T-helper 1 cell treated with Interleukin-12 subunit alpha and Interleukin-12 subunit beta and Interleukin-4 antibody, amounts not matched to agents 30 ng/mL and 1 ng/mL, for 36 hours (primary cell): ENCODE data around the gene TRIM28. TPM values are rescaled to one million over a fixed set of nuclear protein-coding genes. Genes with fewer than 3 reads are reported as not detected.

Source experiments
- intact Hi-C: fragments of 100-400 bp; cut with micrococcal nuclease; formaldehyde crosslinking; loops from one replicate; pipeline ENCODE4 v1.15.1; 2024
- total RNA-seq: library from RNA; stranded (reverse); gene quantifications from 2 replicates; pipeline ENCODE4 v1.2.3, GENCODE V29; 2022

The TRIM28 gene
- total RNA-seq, 1 donor from 2014 or later: 432 TPM

DNA sequence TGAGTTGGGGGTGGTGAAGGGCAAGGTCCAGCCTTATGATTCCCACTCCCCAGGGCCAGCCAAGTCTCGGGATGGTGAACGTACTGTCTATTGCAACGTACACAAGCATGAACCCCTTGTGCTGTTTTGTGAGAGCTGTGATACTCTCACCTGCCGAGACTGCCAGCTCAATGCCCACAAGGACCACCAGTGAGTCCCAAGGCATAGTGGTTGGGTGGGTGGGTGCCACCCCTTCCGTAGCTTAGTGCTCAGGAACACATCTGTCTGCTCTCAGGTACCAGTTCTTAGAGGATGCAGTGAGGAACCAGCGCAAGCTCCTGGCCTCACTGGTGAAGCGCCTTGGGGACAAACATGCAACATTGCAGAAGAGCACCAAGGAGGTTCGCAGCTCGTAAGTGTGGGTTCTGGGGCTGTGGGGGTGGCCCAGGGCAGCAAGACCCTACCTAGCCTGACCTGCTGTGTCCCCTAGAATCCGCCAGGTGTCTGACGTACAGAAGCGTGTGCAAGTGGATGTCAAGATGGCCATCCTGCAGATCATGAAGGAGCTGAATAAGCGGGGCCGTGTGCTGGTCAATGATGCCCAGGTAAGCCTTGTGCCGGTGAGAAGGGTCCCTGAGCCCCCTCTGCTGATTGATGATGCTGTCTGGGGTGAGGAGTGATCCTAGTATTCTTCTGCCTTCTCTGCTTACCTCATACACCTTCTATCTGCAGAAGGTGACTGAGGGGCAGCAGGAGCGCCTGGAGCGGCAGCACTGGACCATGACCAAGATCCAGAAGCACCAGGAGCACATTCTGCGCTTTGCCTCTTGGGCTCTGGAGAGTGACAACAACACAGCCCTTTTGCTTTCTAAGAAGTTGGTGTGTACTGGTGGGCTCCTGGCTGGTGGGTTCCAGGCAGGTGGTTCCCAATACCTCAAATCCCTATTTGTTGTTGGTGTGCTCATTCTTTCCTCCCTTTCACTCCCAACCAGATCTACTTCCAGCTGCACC, 3.8 kb downstream of the TRIM28 start:
- intact Hi-C loops: no loop called here

DNA sequence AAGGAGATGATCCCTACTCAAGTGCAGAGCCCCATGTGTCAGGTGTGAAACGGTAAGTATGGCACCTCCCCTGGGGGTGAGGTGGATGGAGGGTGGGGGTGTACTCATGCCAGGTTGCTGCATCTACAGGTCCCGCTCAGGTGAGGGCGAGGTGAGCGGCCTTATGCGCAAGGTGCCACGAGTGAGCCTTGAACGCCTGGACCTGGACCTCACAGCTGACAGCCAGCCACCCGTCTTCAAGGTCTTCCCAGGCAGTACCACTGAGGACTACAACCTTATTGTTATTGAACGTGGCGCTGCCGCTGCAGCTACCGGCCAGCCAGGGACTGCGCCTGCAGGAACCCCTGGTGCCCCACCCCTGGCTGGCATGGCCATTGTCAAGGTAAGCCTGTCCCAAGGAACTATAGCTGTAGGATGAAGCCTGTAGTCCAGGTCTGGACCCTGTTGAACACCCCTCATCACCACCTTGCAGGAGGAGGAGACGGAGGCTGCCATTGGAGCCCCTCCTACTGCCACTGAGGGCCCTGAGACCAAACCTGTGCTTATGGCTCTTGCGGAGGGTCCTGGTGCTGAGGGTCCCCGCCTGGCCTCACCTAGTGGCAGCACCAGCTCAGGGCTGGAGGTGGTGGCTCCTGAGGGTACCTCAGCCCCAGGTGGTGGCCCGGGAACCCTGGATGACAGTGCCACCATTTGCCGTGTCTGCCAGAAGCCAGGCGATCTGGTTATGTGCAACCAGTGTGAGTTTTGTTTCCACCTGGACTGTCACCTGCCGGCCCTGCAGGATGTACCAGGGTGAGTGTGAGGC, 5.2 kb downstream of the TRIM28 start:
- intact Hi-C loops: no loop called here

DNA sequence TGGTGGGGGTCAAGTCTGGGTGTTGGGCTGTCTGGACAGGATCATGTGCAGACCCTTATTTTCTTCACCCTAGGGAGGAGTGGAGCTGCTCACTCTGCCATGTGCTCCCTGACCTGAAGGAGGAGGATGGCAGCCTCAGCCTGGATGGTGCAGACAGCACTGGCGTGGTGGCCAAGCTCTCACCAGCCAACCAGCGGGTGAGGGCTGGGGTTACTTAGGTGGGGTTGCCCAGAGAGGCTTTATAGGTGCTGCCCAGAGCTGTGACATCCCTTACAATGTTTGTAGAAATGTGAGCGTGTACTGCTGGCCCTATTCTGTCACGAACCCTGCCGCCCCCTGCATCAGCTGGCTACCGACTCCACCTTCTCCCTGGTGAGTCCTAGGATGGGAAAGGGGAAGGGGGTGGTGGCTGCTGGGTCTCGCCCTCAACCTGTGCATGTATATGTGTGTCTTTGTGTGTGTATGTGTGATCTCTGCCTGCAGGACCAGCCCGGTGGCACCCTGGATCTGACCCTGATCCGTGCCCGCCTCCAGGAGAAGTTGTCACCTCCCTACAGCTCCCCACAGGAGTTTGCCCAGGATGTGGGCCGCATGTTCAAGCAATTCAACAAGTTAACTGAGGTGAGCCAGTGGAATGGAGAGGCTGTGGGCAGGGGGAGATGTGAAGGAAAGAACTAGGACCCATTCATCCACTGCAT, 5.9 kb downstream of the TRIM28 start:
- intact Hi-C loops: no loop called here

DNA sequence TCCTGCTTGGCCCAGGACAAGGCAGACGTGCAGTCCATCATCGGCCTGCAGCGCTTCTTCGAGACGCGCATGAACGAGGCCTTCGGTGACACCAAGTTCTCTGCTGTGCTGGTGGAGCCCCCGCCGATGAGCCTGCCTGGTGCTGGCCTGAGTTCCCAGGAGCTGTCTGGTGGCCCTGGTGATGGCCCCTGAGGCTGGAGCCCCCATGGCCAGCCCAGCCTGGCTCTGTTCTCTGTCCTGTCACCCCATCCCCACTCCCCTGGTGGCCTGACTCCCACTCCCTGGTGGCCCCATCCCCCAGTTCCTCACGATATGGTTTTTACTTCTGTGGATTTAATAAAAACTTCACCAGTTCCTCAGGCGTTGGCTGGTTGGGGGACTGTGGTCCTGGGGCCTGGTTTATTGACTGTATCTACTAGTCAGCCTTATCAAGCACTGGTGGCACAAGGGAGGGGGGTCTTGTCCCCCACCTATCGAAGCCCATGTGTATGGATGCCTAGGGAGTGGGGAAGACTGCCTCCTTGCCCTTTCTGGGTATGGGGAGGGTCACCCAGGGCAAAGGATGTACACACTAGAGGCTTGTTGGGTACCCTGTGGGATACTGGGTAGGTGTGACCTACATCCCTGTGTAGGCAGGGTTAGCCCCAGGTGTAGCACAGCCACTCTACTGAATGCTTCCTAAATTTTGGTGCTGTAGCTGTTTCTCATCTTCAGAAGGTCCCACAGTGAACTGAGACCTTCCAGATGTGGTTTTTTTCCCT, 6.7 kb downstream of the TRIM28 start:
- intact Hi-C loops: no loop called here

DNA sequence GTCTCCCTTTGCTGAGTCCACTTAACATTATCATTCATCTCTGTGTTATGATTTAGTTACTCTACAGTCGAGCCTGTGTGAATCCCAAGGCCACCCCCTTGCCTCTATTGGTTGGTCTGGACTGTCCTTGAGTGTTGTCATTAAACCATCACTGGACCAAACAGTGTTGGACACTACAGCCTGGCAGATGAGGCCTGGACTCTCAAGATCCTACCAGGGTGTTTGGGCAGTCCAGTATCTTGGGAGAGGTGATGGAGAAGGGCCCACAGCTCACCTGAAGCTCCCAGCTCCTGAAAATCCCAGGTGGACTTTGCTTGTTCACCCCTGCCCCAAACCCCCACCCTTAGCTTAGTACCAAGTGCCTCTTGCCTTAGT, 7.2 kb downstream of the TRIM28 start:
- intact Hi-C loops: no loop called here

DNA sequence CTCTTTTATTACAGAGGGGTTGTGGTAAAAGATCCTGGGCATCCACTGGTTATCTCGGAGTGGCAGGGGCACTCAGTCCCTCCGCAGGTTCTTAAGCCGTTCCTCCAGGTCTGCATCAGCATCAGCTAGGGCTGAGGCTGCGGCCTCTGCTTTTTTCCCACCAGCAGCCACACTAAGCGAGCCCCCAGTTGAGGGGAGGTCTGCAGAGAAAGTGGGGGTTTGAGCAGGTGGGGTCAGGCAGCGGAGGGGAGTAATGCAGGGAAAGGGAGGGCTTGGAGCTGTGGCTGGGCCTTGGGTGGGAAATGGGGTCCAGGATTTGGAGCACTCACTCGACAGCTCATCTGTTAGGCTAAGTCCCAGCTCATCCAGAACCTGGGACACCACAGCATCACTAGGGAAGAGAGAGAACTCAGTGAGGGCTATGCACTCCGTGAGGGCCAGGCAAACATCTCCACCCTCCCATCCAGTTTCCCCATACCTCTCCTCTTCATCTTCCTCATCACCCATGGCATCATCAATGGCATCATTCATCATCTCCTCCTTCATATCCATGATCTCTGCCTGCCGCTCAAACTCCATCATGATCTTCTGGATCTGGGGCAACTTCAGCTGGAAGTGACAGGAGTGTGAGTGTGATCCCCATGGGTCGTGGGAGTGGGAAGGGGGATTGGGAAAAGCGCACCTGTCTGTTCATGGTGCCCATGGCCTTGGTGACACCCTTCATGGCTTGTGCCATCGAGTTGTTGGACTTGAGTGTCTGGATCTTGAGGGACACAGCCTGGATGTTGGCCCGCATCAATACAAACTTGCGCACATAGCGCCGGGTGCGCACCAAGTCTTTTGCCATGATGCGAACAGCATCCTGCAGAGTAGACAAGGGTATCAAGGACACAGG, 8.0 kb downstream of the TRIM28 start:
- intact Hi-C loops: no loop called here

DNA sequence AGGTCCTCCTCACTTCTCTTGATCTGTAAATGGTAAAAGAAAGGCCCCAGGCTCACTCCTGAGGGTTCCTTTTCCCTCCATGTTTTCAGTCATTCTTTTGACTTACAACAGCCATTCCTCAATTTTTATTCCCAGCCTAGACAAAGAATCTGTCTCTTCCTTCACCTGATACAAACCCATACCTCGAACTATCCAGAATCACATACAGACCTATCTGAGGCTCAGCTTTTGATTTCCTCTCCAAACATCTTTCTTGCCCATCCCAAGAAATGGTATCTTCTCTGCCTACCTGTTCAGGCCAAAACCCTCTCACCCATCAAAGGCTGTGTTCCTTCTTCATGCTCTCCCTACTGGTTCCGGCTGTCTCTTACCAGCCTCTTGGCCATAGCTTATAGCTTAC, 8.8 kb downstream of the TRIM28 start:
- intact Hi-C loops: no loop called here

DNA sequence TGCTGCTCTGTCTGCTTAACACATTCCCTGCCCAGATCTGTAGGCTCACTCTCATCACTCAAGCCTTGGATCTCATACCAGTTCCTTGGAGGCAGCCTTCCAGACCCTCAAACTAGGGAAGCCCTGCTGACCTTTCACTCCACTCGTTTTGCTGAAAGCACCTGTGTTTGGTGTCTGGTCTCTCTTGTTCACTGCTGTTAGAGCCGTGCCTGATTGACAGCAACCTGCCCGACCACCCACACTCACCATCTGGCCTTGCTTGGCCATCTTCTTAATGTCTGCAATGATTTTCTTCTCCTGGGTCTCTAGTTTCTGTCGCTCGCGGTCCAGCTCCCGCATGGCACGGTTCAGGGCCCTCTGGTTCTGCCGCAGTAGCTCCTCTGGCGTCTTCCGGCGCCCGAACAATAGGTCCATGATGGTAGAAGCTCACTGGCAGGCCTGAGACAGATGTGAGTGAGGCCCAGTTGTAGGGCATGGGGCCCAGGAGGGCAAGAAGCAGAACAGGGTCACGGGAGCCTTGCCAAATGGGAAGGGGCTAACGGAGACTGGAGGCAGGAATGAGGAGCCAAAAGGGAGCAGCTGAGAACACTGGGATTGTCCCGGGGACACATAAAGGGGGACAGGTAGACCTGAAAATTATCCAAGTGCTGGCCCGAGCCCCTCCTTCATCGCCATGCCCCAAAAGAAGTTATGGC, 10.1 kb downstream of the TRIM28 start:
- intact Hi-C loops: no loop called here

DNA sequence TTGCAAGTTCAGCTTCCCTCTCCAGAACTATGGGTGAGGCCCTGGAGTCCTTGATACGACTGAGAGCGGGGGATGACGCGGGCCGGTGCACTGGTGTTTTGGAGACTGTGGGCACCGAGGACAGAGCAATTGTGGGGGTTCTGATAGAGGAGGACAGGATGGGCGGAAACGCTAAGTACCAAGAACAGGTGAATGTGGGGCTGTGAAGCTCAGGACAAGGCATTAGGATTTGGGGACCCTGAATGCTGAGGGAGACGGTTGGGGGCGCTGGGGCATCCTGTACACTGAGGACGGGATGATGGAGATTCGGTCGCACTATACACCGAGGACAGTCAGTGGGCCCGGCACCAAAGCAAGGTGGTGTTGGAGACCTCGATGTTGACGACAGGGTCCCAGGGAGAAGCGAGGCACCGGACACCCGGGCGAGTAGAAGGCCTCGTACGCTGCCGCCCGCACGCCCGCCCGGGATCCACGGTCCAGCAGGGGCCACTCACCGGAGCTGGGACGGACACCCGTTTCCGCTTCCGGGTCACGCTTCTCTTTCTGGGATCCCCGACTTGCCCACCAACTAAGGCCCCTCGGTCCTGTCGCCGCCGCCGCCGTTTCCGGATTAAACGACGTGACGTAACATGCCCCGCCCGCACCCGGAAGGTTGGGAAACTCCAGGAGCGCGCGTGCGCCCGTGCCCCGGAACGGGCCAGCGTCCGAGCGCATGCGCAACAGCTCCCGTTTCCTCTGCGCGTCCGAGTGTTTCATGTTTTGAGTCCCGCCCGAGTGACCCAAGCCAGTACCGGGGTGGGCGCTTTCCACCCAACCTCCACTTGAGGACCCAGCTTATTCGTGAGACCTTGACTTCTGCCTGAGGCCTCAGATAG, 10.9 kb downstream of the TRIM28 start, which contains the start of gene CHMP2A:
TSS of gene CHMP2A (minus strand) at position 612 of the 875 bp plus-strand sequence. CDS start 893 bp downstream, outside the sequence.
- intact Hi-C loops: loop anchor here (1.0 kb wide), 5 partner anchors 10 to 173 kb away; partner anchors contain the start of genes TRIM28, ZBTB45, ZNF446 and ZNF837

DNA sequence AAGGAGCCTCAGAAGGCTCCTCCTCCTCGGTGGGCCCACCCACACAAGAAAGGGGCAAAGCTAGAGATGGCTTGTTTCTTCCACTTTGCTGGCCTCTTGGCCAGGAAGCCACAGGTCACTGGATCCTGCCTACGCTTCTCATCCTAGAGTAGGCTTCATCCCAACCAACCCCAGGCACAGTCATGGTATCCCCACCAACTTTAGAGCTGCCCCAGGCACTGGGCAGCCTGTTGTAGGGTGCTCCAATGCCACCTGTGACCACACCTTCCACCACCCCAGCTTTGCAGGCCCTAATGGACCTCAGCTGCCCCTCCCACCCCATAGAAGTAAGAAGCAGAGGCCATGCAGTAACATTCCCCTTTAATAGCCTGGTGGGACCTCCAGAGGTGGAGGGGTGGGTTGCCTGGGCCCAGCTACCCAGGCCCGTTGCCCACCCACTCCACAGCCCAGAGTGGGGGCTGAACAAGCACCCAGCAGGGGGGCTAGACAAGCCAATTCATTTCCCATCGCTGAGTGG, 11.6 kb downstream of the TRIM28 start:
- intact Hi-C loops: loop anchor here (1.0 kb wide), 5 partner anchors 11 to 174 kb away; partner anchors contain the start of genes TRIM28, ZBTB45, ZNF446 and ZNF837

DNA sequence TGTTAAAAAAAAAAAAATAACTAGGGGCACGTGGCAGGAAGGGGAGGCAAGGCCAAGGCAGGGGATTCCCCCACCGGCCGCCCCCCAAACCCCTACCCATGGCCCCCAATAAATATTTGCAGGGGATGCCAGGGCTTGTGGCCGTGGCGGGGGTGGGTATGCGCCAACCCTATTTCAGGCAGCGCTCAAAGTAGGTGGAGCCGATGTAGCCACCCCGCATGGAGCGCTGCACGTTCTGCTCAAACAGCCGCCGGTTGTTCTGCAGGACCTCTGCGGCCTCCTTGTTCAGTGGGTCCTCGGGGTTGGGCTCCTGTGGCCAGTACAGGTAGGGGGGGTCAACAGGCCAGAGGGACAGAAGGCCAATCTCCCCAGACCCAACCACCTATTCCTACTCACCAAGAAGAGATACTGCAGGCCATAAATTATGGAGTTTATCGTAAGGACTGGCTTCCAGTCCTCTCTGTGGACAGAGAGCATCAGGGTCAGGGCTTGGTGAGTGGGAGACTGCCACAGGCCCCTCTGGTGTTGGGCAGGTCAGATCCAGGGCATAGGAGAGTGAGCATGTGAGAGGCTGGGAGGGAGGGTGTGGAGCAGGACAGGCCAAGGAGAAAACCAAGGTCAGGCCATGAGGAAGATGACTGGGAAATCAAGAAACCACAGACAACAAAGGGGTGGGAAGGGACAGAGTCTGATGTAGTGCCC, 12.2 kb downstream of the TRIM28 start:
- intact Hi-C loops: loop anchor here (1.0 kb wide), 5 partner anchors 12 to 175 kb away; partner anchors contain the start of genes TRIM28, ZBTB45, ZNF446 and ZNF837

DNA sequence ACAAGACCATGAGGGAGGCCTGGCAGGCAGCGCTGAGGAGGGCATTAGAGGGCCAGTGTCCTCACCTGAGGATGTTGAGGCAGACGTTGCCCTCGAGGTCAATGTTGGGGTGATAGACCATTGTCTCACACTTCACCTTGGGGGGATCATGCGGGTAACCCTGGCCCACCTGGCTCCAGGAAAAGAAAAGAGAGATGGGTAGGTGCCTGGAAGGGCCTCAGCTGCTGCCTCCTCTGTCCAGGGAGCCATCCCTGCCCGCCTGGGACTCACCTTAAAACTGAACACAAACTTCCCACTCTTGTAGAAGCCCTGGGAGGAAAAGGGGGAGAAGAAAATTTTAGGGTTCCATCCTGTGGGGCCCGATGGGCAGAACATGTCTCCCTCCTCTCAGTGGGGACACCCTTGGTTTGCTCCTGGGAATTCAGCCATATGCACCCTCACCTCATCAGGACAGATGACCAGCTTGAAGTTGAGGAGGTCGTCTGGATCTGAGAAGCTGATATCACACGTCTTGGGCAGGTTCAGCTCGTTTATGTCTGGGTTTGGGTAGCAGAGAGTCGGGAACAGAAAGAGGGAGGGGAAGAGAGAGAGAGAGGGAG, 12.9 kb downstream of the TRIM28 start:
- intact Hi-C loops: no loop called here

DNA sequence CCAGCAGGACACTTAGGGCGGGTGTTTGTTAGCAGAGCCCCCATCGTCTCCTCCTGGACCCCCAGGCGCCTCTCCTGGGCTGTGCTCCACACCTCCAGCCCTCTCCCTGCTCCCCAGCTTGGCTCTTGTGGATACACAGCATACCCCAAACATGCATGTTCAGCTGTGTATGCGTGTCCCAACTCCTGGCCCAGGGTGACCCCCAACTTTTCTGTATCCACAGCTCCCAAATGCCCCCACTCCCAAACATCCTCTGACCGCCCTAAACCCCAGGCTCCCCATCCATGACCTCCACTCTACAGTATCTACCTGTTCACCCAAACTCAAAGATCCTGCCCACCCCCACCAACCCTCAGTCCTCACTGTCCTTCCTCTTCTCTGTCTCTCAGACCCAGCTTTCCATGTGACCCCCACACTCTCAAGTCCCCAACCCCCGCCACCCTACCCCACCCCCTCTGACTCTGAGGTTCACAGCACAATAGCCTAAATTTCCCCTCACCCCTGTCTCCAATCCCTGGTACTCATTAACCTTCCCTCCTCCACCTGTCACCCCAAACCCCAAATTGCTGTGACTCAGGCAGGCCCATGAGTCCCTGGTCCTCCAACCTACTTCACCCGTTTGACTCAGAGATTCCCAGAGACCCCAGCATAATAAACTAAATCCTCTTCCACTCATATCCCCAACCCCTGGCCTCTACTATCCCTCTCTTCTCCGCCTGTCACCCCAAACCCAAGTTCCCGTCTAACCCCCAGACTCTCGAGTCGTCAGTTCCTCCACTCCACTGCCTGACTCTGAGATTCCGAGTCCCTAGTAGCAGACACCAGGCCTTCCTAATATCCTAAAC, 13.6 kb downstream of the TRIM28 start:
- intact Hi-C loops: loop anchor here (1.0 kb wide), 1 partner anchor 156 kb away; no protein-coding TSS in a partner anchor

DNA sequence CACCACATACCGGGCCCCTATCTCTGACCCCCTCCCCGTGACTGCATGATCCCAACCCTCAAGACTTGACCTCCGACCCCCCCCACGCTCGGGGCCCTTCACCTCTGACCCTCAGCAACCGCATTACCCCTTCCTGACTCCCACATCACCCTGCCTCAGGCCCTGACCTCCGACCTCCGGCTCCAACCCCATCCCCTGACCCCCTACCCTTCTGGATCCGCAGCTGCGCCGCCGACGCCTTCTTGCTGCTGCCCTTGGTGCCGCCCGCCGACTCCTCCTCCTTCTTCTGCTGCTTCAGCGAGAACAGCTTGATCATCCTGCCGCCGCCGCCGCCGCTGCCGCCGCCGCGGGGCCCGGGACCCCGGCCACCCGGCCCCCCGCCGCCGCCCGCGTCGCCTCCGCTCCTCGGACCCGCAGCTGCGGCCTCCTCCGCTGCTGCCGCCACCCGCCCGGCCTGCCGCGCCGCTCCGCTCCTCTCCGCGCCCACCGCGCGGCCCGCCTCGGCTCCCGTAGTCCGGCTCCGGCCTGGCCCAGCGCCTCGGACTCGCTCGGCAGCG, 14.3 kb downstream of the TRIM28 start, which contains the start of gene UBE2M:
TSS of gene UBE2M (minus strand) at position 546 of the 557 bp plus-strand sequence. CDS start at position 316, 230 bp downstream.
- intact Hi-C loops: loop anchor here (1.0 kb wide), 1 partner anchor 157 kb away; no protein-coding TSS in a partner anchor
